Dedifferentiated amniotic fluid mesenchymal stem cell (primary cell): ENCODE results near the gene LILRB3.
"Not testable (repeated sequence)": the region's sequence is repeated elsewhere in the genome, so short reads cannot be mapped to it uniquely, and the experiment has no call there.

Experiments
- DNase-seq: peaks from one replicate; pipeline ENCODE4 v3.0.0-alpha.2; 2016; ENCODE audit errors: extremely low spot score

The LILRB3 gene

DNA sequence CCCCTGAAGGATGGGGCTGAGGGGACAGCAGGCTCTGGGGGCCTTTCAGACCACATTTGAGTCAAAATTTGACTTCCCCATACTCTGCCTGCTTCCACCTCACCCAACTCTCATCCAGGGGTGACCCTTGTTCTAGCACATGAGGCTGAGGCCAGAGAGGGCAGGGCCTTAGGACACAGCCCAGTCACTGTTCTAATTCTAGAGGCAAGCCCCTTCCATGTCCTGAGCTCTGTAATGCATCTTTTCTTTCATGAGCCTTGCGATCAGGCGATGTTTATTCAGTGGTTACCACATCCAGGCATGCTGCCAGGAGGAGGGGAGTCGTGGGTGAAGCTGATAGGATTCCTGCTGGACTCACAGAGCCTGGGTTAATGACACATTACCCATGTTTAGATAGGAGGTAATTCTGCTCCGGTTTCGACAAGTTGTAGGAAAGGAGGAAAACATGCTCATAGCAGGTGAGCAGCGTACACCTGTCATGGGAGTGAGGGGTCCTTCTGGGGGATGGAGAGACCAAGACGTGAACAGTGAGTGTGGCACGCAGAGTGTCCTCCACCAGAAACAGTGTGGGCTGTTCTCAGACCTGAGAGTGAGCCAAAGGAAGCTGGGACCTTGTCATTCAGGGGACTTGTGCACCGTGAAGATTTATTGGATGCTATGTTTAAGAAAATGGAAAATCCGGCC, 12.9 kb downstream of the LILRB3 start:
- DNase-seq: peak; percentile 94

DNA sequence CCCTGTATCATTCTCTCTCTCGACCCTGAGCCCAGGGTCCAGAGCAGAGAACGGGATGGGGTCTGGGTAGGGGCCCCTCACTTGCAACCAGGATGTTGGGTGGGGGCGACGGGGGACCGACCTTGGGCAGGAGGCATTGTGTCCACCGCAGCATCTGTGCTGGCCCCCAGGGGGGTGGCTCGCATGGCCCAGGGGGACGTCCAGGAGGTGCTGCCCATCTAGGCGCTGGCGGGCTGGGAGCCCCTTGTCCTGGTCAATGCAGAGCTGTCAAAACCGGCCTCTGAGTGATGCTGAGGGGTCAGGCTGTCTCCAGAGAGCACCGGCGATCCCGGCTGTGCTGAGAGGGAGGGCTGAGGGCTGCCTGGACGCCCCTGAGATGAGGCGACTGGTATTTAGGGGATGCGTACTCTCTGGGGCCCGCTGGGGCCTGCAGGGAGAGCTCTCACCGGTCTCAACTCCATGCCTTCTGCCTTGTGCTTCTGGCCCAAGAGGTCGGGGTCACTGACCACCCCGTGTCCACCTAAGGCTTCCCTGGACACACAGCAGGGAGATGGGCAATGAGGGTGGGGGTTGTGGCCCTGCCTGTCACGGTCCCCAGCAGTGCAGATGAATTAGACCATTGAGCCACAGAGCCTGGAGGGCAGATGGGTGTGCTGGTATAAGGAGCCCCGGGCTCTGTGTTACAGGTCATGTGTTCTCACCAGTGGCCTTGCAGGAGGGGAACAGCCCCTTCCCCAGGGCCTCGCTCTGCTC, 13.6 kb downstream of the LILRB3 start:
- no peak for DNase-seq

DNA sequence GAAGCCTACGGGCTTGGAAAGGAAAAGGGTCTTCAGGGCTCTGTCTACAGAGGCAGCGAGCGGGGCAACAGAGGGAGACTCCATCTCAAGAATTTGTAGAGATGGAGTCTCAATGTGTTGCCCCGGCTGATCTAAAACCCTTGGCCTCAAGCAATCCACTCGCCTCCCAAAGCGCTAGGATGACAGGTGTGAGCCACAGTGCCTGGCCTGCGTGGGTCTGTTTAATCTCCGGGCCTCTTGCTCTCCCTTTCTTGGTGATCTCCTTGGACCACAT, 14.1 kb downstream of the LILRB3 start:
- DNase-seq: no peak

DNA sequence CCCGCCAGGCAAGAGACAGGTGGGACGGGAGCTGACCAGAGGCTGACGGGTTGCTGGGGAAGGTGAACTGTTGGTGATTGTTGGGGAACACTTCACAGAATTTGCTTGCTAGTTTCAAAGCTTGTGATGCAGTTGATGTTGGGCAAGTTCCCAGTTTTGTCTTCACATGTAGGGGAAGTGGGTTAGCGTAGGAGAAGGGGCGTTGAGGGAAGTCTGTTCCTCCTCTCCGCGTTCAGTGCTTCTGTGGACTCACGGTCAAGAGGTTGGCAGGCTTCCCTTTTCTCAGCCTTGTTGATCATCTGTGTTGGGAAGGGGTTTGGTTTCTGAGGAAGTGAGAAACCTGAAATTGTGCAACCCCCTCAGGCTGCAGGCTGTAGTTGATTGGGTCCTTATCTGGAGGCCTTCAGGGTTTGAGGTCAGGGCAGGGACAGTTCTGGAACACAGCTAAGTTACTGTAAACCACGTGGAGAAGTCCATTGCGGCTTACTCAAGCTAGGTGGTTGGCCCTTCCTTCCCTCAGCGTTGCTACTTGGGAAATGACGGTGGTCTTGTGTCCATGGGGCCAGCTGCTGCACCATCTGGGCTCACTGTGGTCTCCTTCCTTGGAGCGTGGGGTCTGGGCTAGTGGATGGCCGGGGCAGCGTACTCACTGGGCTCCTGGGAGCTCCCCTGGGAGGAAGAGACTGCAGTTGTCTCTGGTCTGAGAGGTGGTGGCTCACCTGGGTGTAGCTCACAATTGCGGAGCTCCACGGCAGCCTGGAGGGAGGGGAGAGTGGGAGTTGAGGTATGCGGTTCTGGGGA, 14.6 kb downstream of the LILRB3 start:
- DNase-seq: no peak

DNA sequence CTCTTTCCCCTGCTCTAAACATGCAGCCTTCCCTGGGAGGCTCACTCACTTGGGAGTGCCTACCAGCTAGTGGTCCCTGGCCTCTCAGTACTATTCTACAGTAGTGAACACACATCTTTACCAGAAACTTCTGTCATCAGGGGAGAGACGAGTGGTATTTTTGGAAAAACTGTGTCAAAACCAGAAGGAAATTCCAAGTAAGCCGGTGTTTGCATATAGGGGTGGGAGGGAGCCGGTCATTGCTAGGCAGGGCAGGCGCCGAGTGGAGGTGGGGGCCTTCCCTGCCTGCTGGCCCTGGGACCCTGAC, 15.2 kb downstream of the LILRB3 start:
- no peak for DNase-seq

DNA sequence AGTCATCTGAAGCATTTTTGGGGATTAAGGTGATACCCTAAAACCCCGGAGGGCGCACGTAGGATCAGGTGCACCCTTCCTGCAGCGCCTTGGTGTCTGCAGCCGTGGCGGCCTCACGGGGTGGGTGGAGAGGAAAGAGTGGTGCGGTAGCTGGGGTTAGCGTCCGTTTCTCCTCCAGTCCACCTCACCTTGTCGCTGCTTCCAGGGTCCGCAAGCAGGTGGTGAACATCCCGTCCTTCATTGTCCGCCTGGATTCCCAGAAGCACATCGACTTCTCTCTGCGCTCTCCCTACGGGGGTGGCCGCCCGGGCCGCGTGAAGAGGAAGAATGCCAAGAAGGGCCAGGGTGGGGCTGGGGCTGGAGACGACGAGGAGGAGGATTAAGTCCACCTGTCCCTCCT, 15.6 kb downstream of the LILRB3 start:
- not testable (repeated sequence) for DNase-seq

DNA sequence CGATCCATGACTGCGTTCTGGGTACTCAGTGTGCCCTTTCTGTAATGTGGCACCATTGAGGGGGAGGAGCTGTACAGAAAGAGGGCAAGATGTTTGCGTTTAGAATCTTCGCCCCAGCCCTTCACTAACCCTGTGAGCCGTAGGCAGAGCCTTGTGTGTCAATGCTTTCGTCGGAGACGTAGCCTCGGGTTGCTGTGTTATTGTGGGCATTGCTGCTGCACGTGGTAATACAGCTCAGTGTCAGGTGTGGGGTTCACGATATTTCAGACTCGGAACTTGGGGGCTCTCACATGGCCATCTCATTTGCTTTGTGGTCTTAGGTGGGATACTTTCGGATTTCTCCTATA, 16.0 kb downstream of the LILRB3 start:
- DNase-seq: no peak

DNA sequence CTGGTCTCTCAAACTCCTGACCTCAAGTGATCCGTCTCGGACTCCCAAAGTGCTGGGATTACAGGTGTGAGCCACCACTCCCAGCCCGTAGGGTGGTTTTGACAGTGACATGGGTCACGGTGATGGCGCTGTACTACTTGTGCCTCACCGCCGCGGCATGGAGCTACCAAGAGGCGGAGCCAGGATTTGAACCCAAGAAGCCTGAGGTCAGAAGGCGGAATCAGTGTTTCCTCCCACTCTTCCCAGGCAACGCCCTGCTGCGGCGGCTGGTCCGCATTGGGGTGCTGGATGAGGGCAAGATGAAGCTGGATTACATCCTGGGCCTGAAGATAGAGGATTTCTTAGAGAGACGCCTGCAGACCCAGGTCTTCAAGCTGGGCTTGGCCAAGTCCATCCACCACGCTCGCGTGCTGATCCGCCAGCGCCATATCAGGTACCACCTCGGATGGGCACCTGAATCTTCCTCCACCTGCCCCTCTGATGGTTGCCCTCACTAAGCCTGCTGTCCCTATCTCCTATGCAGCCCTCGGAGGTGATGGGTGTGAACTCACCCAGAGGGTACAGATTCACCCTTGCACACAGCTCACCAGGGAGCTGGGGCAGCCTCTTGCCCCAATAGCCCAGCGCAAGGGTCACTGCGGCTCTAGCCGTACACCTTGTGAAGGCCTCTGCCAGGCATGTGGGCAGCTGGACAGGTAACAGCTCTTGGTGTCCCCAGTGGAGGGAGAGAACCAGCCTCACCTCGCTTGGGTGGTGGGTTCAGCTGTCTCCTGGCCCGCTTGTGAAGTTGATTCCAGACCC, 16.6 kb downstream of the LILRB3 start:
- DNase-seq: no peak

DNA sequence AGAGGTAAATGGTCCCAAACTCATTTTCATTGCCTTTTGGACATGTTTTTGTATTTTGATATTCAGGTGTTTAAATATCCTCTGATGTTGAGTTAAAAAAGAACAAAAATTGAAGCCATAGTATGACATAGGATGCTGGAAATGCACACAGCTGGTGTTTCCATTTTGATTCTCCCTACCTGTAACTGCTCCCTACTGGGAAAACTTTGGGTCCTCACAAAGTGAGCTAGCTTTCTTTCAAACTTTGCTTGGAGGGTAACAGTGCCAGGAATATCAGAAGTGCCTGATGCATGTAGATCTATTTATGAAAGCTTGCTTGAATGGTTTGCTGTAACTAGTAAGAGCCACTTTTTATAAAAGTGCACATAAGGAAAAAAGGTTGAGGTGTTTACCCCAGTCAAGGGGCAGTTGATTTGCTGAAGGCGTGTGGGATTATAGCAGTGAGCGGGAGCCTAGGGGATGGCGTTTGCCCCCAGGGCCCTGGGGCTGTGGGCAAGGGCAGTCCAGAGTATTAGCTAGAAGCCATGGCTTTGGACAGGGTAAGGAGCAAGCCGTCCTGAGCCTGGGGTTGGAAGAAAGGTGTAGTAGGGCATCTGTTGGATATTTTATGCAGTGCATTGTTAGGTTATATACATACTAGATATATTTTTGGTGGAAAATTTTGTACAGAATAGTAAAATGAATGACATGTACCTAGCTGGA, 17.9 kb downstream of the LILRB3 start:
- DNase-seq: no peak

DNA sequence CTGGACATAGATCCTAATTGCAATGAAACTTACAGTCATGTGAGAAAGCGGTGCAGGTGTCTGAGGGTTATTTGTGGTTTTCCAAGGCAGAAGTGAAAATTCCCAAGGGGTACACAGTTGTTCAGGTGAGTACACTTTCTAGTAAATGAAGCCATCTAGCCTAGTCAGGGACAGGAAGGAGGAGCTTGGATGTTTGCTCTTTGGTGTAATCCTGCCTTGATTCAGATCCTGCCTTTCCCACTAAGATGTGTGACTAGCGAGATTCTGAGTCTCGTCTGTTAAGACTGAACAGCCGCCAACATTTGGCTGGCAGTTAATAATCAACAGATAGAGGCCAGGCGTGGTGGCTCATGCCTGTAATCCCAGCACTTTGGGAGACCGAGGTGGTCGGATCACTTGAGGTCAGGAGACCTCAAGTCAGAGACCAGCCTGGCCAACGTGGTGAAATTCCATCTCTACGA, 19.6 kb downstream of the LILRB3 start:
- no peak for DNase-seq

DNA sequence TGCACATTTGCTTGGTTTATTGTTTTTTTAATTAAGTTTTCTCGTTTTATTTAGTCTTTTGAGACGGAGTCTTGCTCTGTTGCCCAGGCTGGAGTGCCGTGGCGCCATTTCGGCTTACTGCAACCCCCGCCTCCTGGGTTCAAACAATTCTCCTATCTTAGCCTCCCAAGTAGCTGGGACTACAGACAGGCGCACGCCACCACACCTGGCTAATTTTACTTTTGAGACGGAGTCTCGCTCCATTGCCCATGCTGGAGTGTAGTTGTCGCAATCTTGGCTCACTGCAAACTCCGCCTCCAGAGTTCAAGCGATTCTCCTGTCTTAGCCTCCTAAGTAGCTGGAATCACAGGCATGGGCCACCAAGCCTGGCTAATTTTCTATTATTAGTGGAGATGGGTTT, 20.8 kb downstream of the LILRB3 start:
- no peak for DNase-seq

DNA sequence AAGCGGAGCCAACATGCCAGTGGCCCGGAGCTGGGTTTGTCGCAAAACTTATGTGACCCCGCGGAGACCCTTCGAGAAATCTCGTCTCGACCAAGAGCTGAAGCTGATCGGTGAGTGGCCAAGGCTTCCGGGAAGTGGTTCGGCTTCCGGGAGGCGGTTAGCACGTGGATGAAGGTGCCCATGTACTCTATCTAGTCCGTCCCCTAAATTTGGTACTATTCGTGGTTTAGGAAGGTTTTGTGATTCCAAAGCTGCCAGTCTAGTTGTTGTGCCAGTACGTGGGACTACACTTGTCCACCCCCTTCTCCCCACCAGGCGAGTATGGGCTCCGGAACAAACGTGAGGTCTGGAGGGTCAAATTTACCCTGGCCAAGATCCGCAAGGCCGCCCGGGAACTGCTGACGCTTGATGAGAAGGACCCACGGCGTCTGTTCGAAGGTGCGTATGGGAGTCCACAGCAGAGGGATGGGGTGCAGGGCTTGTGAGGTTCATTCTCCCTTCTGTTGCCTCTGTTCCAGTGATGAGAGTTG, 21.6 kb downstream of the LILRB3 start:
- DNase-seq: no peak

DNA sequence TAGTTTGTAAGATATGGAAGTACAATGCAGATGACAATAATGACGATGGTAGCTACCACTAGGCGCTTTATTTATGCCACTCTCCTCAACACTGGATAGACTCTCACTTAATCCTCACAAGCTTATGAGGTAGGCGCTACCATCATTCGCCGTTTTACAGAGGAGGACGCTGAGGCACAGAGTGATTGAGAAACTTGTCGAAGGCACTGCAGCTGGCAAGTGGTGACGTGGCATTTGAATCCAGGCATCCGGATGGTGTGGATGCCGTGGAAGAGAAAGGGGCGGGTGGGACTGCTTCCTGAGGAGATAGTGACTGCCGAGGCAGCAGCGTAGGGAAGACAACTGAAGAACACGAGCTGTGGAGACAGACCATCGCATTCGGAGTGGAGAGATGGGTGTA, 23.4 kb downstream of the LILRB3 start:
- DNase-seq: peak; percentile 12

DNA sequence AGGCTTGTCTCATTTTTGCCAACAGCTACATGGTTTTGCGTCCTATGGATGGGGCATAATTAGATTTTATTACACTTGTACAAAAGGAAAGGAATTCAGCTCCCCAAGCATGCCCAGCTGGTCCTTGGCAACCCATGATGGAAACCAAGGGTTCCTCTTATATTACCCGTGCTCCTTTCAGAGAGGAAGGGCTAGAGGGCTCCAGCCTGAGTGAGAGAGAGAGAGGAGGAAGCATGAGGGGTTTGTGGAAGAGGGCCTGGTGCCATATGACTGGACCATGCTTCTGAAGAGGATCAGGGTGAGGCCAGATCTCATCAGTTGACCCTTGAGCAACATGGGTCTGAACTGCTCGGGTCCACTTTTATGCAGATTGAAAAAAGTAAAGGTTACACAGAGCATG, 25.7 kb downstream of the LILRB3 start:
- DNase-seq: no peak

DNA sequence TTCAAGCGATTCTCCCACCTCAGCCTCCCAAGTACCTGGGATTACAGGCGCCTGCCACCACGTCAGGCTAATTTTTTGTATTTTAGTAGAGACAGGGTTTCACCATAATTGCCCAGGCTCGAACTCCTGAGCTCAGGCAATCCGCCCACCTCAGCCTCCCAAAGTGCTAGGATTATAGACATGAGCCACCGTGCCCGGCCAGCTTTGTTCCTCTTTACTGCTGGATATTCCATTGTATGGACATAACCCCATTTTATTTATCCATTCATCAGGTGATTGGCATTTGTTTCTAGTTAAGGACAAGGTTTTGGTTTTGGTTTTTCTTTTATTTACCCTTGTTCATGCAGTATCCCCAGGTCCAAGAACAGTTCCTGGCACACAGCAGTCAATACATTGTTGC, 26.3 kb downstream of the LILRB3 start:
- peak; percentile 6 for DNase-seq

DNA sequence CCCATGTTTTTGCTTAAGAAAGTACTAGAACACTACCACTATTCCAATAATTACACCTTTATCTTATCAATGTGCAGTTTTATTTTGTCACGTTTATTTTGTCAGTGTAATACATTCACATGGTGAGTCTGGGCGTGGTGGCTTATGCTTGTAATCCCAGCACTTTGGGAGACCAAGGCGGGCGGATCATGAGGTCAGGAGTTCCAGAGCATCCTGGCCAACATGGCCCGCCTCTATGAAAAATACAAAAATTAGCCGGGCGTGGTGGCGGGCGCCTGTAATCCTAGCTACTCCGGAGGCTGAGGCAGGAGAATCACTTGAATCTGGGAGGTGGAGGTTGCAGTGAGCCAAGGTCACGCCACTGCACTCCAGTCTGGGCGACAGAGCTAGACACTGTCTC, 28.3 kb downstream of the LILRB3 start:
- not testable (repeated sequence) for DNase-seq

DNA sequence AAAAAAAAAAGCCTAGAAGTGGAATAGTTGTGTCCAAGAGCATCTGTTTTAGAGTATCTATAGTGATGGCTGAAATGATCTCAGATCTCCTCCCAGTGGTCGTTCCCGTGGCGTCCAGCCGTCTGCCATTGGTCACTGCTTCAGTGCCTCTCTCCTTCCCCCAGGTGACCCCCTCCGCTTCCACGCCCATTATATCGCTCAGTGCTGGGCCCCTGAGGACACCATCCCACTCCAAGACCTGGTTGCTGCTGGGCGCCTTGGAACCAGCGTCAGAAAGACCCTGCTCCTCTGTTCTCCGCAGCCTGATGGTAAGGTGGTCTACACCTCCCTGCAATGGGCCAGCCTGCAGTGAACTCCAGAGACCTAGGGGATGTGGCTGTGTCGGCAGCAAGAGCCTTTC, 29.8 kb downstream of the LILRB3 start:
- no peak for DNase-seq

DNA sequence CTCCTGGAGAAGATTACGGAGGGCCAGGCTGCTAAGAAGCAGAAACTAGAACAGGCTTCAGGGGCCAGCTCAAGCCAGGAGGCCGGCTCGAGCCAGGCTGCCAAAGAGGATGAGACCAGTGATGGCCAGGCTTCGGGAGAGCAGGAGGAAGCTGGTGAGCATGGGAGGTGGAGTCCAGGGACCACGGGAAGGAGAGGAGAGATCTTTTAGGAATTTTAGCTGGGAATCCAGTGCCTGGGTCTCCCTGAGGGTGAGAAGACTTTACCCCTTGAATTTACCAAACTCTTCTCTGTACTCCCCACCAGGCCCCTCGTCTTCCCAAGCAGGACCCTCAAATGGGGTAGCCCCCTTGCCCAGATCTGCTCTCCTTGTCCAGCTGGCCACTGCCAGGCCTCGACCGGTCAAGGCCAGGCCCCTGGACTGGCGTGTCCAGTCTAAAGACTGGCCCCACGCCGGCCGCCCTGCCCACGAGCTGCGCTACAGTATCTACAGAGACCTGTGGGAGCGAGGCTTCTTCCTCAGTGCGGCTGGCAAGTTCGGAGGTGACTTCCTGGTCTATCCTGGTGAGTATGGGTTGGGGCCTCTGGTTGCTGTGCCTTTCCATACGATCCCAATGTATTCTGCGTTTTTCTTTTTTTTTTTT, 30.9 kb downstream of the LILRB3 start:
- no peak for DNase-seq

DNA sequence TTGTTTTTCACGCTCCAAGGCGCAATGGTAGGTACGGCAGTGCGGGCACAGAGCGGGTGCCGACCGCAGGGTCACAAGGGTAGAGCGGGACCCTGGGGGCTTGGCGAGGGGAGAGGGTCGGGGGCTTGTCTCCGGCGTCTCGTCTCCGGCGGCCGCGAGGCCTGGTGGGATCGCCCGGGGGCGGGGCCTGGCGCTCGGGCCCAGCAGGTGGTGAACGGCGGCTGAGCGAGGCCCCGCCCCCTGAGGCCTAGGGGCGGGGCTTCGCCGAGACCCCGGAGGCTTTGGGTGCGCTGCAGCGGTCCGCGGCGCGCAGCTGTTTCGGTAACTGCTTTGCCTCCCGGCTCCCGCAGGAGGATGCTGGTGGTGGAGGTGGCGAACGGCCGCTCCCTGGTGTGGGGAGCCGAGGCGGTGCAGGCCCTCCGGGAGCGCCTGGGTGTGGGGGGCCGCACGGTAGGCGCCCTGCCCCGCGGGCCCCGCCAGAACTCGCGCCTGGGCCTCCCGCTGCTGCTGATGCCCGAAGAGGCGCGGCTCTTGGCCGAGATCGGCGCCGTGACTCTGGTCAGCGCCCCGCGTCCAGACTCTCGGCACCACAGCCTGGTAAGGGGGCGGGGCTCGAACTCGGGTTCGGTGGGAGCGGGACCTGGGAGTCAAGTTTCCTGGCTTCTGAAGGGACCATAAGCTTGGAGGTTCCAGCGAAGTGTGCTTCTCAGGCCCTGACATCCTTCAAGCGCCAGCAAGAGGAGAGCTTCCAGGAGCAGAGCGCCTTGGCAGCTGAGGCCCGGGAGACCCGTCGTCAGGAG, 31.6 kb downstream of the LILRB3 start, which contains the start of gene TSEN34:
TSS of gene TSEN34 (plus strand) at position 298 of the 800 bp plus-strand sequence. CDS start at position 355, 57 bp downstream.
- peak; percentile 57 for DNase-seq

DNA sequence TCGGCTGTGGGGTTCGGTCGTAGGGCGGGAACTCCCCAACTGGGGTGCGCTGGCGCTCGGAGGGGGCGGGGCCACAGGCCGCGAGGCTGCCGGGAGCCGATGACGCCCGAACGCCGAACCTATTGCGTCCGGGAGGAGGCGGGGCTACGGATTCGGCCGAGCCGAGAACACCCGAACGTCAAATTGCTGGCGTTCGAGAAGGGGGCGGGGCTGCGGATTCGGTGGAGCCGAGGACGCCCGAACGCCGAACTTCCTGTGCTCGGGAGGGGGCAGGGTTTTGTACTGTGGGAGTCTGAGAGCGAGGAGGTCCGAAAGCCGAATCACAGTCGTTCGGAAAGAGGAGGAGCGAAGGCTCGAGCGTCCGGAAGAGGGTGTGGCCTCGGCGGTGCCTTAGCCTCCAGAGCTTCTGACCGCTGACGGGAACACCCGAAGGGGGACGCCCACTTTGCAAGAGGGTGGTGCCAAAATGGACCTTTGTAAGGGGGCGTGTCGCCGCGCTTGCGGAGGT, 32.2 kb downstream of the LILRB3 start:
- DNase-seq: peak; percentile 100
